Endodermal cell (in vitro differentiated cells): ENCODE measurements around the gene TNFSF8. TPM values are rescaled to one million over a fixed set of nuclear protein-coding genes. Genes with fewer than 3 reads are reported as not detected.

Source experiments
- DNase-seq: peaks from one replicate; pipeline ENCODE4 v3.0.0-alpha.2; 2017
- H3K27ac ChIP-seq: 2 replicates; pipeline ENCODE4 v1.5.1; 2013; ENCODE audit warnings: mild to moderate bottlenecking, low read depth, low read length, moderate library complexity
- H3K27me3 ChIP-seq: 2 replicates; pipeline ENCODE4 v1.6.1; 2013; ENCODE audit warnings: mild to moderate bottlenecking, low read length, moderate library complexity; ENCODE audit not compliant: insufficient read depth, control insufficient read depth, poor library complexity, severe bottlenecking
- H3K36me3 ChIP-seq: 2 replicates; pipeline ENCODE4 v1.7.0; 2013; ENCODE audit warnings: mild to moderate bottlenecking, low read length, moderate library complexity; ENCODE audit not compliant: control insufficient read depth, insufficient read depth
- H3K4me1 ChIP-seq: one replicate; pipeline ENCODE4 v1.7.0; 2013; ENCODE audit warnings: low read length; ENCODE audit not compliant: control insufficient read depth, insufficient read depth
- H3K4me3 ChIP-seq: 2 replicates; pipeline ENCODE4 v1.5.1; 2013; ENCODE audit warnings: mild to moderate bottlenecking, low read length, moderate library complexity
- H3K9ac ChIP-seq: 2 replicates; pipeline ENCODE4 v1.6.1; 2013; ENCODE audit warnings: mild to moderate bottlenecking, low read length, moderate library complexity; ENCODE audit not compliant: poor library complexity, severe bottlenecking; ENCODE audit errors: extremely low read depth
- H3K9me3 ChIP-seq: 2 replicates; pipeline ENCODE4 v1.6.1; 2013; ENCODE audit warnings: mild to moderate bottlenecking, low read length, moderate library complexity; ENCODE audit not compliant: control insufficient read depth
- H3K27ac Mint-ChIP-seq: 2 replicates; pipeline ENCODE4 v1.8.0; 2020; ENCODE audit warnings: mixed read lengths
- H3K27me3 Mint-ChIP-seq: 2 replicates; pipeline ENCODE4 v1.8.0; 2021; ENCODE audit warnings: mild to moderate bottlenecking, mixed read lengths; ENCODE audit not compliant: insufficient read depth
- H3K36me3 Mint-ChIP-seq: 2 replicates; pipeline ENCODE4 v1.8.0; 2020; ENCODE audit warnings: low read depth, mixed read lengths
- H3K4me1 Mint-ChIP-seq: 2 replicates; pipeline ENCODE4 v1.8.0; 2020; ENCODE audit warnings: mixed read lengths
- H3K4me3 Mint-ChIP-seq: 2 replicates; pipeline ENCODE4 v1.8.0; 2020; ENCODE audit warnings: mild to moderate bottlenecking, moderate library complexity, mixed read lengths
- H3K9me3 Mint-ChIP-seq: 2 replicates; pipeline ENCODE4 v1.8.0; 2020; ENCODE audit warnings: mild to moderate bottlenecking, mixed read lengths
- CTCF ChIP-seq: fragments of 200-600 bp; sonication (generic); conservative IDR thresholded peaks from 2 replicates; pipeline ENCODE4 v1.5.0; 2021; ENCODE audit warnings: antibody characterized with exemption, mild to moderate bottlenecking
- WGBS, 2 experiments: methylation state at CpG; one replicate each; pipeline versions ENCODE4 v1.1.5 to v1.1.7; 2013; ENCODE audit warnings: missing lambda C conversion rate in 2 of 2, mixed read lengths in 1 of 2; ENCODE audit not compliant: insufficient coverage in 1 of 2, insufficient read length in 1 of 2; 5-methylcytosine and 5-hydroxymethylcytosine counted together
- total RNA-seq, 2 donors: library from RNA; stranded (reverse); fragmentation: NEBNext Ultra II Directional in 1 of 2; extraction: Animal tissue kit (Norgen Biotek cat#: 25700) in 1 of 2; gene quantifications; 2 replicates in 1 of 2; 3 replicates in 1 of 2; pipeline ENCODE4 v1.2.1, GENCODE V29; 2021

Gene TNFSF8
- total RNA-seq, 2 donors from 2014 or later, result not detected

- peaks cover 3% of the 10 kb centered on the region for H3K9me3 Mint-ChIP-seq
- peaks cover 3% of the 10 kb centered on the region for H3K4me1 ChIP-seq
- no peak overlapping the region for H3K9ac ChIP-seq
- no peaks in the 10 kb centered on the region for H3K36me3 Mint-ChIP-seq
- peaks cover 21% of the 10 kb centered on the region for H3K27me3 Mint-ChIP-seq
- no peak for TF ChIP-seq CTCF
- H3K27me3 ChIP-seq, result no peaks in the 10 kb centered on the region
- no peak overlapping the region for H3K4me3 Mint-ChIP-seq
- H3K4me1 Mint-ChIP-seq, result peaks cover 9% of the 10 kb centered on the region
- peaks cover 12% of the 10 kb centered on the region for H3K9me3 ChIP-seq
- no peaks in the 10 kb centered on the region for H3K36me3 ChIP-seq
- 82 to 91% methylated on average over 2 to 4 of the region's 4 CpGs for WGBS, 2 experiments
- H3K4me3 ChIP-seq, result no peak overlapping the region
- H3K27ac Mint-ChIP-seq, result no peak overlapping the region
- DNase-seq, result no peak
- H3K27ac ChIP-seq, result no peak overlapping the region
Observed at GRCh38 chr9:114947058-114947457, 16.7 kb upstream of the TNFSF8 start.

DNA sequence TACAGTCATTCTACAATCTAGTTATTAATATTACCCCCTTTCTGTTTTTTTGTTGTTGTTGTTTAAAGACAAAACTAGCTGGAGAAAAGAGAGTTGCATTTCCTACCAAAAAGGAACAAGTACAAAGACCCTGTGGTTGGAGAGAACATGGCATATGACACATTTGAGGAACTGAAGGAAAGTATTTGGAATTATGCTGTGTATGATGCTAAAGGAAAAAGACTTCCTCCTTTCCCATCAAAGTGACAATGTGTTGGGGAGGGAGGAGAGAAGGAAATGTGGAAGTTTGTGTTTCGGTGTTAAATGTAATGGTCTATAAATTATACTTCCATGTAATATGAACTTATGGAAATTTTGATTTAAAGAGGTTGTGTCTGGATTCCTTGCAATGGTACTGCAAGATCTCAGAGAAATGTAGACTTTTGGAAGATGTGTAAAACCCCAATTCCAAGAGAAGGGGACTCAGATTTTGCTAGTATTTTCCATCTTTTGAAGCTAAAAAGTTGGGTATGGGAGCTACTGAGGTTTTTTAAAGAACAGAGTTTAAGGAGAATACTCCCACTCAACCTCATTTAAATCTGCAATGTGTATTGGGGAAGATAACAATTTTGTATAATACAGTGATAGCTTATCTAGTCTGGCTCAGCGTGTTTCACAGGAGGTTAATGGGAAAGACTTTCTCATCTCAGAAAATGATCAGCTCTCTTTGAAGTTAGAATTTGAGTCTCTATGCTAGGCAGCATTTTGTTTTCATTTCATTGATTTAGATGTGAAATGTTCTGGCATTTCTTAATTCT, 15.4 kb upstream of the TNFSF8 start:
- Histone ChIP-seq H3K27me3 (no peaks in the 10 kb centered on the region), H3K4me3 (peak overlapping the region; percentile 59), H3K36me3 (no peaks in the 10 kb centered on the region), H3K4me1 (peaks cover 3% of the 10 kb centered on the region), H3K9me3 (peaks cover 12% of the 10 kb centered on the region), H3K27ac (peak overlapping the region; percentile 30), H3K9ac (no peak overlapping the region)
- H3K27me3 Mint-ChIP-seq, result peaks cover 26% of the 10 kb centered on the region
- H3K9me3 Mint-ChIP-seq, result peaks cover 3% of the 10 kb centered on the region
- H3K27ac Mint-ChIP-seq, result no peak overlapping the region
- 67 to 69% methylated on average over 1 to 2 of the region's 2 CpGs for WGBS, 2 experiments
- no peak for TF ChIP-seq CTCF
- DNase-seq, result no peak
- peaks cover 9% of the 10 kb centered on the region for H3K4me1 Mint-ChIP-seq
- no peak overlapping the region for H3K4me3 Mint-ChIP-seq
- no peaks in the 10 kb centered on the region for H3K36me3 Mint-ChIP-seq

GRCh38 chr9:114941376-114941775, 11.0 kb upstream of the TNFSF8 start:
- Histone ChIP-seq H3K27me3 (no peaks in the 10 kb centered on the region), H3K9ac (no peak overlapping the region), H3K4me3 (no peak overlapping the region), H3K27ac (no peak overlapping the region), H3K9me3 (peaks cover 12% of the 10 kb centered on the region), H3K4me1 (peaks cover 3% of the 10 kb centered on the region), H3K36me3 (no peaks in the 10 kb centered on the region)
- Mint-ChIP-seq H3K4me1 (peaks cover 9% of the 10 kb centered on the region), H3K9me3 (peaks cover 3% of the 10 kb centered on the region), H3K27me3 (peaks cover 27% of the 10 kb centered on the region), H3K27ac (no peak overlapping the region), H3K4me3 (no peak overlapping the region), H3K36me3 (no peaks in the 10 kb centered on the region)
- no peak for TF ChIP-seq CTCF
- WGBS, 2 experiments, result 85 to 86% methylated on average over 1 to 2 of the region's 2 CpGs
- no peak for DNase-seq
